NCI-H1694 treated with DMSO at 0.1 percent for 48 hours (cell line): Measurements from ENCODE around the gene RASA4B.
"Not testable (repeated sequence)": the region's sequence is repeated elsewhere in the genome, so short reads cannot be mapped to it uniquely, and the experiment has no call there.

Source experiments
- DNase-seq: peaks from one replicate; lab custom pipeline; 2025; lab: John Stamatoyannopoulos, UW

Gene RASA4B

DNA sequence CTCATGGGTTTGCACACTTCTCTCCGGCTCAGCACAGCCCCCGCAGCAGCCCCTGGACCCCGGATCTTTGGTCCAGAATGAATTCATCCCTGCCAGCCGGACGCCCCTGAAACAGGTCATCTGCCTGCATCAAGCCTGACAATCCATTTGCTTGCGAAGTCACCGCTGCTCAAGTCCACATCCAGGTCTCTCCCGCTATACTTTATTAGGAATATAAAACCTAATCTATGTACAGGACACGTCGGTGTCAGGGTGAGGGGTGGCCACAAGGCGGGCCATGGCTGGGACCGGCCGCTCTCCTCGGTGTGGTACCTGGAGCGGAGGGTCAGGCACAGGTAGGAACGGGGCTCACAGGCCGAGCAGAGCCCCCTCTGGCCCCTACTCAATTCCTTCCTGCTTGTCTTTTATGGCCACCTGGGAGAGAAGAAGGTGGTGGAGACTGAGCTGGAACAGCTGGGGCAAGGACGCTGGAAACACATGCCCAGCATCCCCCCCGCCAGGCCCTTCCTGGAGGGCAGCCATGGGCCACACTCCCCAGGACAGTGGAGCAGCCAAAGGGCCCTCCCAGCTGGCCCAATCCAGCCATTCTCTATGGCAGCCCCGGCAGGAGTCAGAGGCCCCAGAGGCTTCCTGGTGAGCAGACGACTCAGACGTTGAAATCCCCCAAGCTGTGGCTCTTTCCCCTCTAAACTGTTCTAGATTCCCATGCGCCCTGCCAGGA, 44.1 kb downstream of the RASA4B start:
- no peak for DNase-seq

- no peak for DNase-seq
These were observed 45.2 kb downstream of the RASA4B start for GRCh38 chr7:102472126-102473041.

DNA sequence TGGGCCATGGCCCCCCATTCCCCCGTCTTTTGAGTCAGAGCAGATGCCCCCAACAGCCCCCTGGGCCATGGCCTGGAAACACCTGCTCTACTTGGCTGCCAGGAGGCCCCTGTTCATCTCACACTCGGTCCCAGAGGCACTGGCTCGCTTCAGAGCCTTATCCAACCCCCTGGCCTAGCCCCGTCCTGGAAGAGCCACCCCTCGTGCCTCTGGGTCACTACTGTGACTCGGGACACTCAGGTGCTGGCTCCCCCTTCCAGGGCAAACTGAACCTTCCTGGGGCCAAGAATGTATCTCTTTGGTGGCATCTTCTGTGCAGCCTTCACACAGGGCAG, 45.8 kb downstream of the RASA4B start:
- DNase-seq = no peak

DNA sequence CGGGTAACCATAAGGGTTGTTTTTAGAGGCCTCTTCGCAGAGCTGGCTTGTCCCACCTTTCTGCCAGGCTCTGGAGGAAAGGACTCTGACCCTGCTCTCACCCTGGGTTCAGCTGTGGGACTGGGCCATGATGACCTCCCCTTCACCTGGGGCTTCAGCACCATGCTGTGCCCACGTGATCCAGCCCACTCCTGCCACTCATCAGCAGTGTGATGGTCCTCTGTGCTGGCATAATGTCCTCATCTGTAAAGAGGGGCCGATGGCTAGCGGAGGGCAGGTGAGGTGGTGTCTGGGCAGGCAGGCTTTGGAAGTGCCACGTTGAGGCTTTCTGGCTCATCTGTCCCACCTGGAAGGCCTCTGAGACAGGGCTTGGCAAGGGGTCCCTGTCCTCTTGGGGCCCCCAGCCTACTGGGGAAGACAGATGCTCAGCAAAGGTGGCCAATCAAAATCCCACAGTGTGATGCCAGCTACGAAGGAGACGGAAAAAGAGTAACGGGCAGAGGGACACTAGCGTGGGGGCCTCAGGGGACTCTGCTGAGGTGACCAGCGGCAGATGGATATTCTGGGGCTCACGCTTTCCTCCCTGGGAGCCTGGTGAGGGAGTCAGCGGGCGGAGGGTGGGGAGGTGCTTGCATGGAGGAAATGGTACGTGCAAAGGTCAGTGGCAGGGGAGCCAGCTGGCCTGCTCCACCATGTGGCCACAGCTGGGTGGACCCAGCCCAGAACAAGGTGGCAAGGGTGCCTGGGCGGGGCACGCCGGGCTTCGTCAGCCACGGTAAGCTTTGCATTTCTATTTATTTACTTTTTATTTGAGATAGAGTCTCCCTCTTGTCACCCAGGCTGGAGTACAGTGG, 47.4 kb downstream of the RASA4B start:
- DNase-seq = no peak

- no peak for DNase-seq
These were observed 48.1 kb downstream of the RASA4B start for GRCh38 chr7:102469351-102469971.

DNA sequence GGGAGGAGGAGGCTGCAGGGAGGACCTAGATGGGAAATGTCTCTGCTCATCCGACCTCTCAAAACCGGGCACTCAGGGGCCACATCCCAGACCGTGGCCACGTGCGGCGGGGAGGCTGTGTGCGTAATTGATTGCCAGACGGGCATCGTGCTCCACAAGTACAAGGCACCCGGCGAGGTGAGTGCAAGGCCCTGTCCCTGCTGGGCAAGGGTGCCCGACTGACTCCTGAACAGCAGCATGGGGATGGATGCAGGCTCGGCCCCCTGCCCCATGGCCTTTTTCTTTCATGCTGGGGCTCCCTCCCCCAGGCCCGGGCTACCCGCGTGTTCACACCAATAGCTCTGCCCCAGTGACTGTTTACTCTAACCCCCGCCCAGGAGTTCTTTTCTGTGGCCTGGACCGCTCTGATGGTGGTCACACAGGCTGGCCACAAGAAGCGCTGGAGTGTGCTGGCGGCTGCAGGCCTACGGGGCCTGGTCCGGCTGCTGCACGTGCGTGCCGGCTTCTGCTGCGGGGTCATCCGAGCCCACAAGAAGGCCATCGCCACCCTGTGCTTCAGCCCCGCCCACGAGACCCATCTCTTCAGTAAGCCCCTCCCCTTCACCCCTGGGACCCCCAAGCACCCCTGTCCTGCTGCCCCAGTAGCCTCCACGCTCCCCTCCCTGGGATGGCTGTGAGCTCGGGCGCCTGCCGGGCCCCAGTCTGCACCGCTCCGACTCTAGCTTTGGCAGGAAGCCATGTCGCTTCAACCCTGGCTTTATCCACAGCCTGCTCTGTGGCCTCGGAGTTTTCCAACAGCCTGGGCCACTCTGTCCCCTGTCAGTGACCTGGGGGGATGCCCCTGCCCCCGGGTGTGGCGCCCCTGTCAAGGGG, 48.9 kb downstream of the RASA4B start:
- DNase-seq = no peak

DNA sequence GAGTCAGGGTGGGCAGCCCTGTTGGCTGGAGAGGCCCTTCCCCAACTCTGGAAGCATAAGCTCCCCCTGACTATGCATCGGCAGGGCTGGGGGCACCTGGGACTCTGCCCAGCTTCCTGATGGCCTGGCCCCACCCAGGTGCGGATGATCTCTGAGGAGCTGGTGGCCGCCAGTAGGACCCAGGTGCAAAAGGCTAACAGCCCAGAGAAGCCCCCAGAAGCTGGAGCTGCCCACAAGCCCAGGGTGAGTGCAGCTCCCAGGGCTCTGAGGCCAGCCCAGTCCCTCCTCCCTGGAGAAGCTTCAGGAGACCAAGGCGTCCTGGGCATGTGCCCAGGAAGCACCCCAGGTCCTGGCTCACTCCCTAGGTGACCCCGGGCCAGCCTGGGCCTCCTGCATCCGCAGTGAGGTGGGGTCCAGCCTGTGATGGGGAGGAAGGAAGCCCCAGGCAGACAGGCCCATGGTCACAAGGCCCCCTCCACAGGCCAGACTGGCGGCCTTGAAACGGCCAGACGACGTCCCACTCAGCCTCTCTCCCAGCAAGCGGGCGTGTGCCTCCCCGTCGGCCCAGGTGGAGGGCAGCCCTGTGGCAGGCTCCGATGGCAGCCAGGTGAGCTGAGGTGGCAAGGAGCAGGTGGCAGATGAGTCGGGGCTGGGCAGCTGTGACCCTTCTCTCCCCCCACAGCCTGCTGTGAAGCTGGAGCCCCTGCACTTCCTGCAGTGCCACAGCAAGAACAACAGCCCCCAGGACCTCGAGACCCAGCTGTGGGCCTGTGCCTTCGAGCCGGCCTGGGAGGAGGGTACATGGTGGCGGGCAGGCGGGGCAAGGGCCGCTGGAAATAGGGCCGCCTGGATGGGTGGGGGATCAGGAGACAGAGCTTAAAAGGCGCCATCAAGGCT, 49.7 kb downstream of the RASA4B start:
- DNase-seq = no peak

DNA sequence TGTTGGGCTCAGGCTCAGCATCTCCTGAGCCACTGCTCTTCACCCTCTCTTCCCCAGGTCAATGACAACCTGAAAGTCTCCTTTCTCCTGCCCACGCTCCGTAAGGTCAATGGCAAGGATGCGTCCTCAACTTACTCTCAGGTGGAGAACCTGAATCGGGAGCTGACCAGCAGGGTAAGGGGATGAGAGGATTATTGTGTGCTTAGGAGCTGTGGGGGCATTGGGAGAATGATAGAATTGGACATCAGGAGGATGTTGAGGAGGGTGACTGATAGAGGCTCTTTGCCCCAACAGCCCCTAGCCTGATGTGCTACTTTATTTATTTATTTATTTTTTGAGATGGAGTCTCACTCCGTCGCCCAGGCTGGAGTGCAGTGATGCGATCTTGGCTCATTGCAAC, 51.5 kb downstream of the RASA4B start:
- no peak for DNase-seq

- DNase-seq = peak; percentile 87
These were observed 52.8 kb downstream of the RASA4B start, which contains the start of the genes ALKBH4 and LRWD1 for GRCh38 chr7:102464577-102465280. Gene ALKBH4 (minus strand): TSS chr7:102464863. CDS start chr7:102464836, 27 bp downstream. Gene LRWD1 (plus strand): TSS chr7:102464984. CDS start chr7:102465081, 97 bp downstream.

GRCh38 chr7:102463841-102464576, 53.6 kb downstream of the RASA4B start:
- DNase-seq = no peak

DNA sequence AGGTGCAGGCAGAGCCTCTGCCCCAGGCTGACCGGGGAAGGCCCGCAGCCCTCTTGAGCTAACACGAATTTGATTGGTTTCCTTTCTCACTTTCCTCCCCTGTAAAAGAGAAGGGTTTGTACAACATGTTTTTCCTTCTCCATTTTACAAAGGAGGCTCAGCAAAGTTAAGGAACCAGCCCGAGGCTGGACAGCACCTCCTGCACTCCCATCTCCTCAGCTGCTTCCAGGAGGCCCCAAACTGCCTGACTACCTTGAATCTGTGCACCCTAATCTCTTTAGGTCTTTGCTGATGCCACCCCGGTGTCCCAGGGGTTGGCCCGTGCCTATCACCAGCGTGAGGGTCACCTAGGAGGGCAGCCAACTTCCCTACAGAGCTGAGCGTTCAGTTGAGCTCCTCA, 57.1 kb downstream of the RASA4B start:
- no peak for DNase-seq

GRCh38 chr7:102459221-102459844, 58.2 kb downstream of the RASA4B start:
- no peak for DNase-seq

DNA sequence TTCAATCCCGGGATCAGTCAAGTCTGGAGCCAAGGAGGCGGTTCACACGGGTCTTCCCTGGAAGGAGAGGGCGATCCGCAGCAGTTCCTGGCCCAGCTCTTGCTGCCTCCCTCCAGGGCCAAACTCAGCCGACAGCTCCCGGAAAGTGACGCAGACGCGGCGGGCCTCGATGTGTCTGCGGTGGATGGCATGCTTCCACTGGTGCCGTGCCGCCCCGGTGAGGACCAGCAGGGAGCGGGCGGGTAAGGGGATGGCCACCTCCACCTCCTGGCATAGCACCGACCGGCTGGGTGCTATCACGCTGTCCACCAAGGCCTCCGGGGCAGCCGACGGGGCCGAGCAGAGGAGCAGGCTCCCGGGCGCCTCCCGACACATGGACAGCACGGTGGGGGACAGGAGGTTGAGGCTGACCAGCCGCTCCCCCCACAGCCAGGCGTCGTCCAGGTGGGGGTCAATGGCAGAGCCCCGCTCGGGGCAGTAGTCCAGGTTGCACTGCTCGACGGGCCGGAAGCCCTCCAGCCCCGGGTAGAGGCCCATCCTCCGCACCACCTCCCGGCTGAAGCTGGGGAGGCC, 60.1 kb downstream of the RASA4B start:
- DNase-seq = no peak

DNA sequence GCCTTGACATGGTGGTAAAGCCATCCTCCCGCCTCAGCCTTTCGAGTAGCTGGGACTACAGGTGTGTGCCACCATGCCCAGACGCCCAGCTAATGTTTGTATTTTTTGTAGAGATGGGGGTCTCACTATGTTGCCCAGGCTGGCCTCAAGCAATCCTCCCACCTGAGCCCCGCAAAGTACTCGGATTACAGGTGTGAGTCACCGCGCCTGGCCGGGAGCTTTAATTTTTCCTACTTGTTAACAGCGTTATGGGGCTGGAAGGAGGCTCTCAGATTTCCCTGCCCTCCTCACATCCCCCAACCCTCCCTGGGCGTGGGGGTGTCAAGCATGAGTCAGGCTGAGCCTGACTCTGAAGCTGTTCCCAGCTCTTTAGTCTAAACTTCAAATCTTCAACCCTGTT, 61.2 kb downstream of the RASA4B start:
- DNase-seq = no peak

DNA sequence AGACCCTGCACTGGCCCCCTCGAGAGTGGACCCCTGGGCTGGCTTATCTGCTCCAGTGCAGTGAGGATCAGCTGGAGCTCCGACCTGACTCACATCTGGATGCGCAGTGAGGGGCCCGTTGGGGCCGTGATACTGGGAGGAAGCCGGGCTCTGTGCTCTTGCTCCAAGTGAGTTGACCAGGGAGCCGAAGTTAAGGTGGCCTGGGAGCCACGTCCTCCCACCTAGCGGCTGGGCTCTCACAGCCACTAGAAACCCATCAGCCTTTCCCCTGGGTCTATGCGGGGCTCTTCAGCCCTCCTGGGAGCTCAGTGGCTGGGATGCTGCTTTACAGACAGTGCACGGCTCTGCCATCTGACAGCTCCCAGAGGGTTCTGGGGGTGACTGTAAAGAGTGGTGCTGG, 62.0 kb downstream of the RASA4B start:
- DNase-seq = no peak

DNA sequence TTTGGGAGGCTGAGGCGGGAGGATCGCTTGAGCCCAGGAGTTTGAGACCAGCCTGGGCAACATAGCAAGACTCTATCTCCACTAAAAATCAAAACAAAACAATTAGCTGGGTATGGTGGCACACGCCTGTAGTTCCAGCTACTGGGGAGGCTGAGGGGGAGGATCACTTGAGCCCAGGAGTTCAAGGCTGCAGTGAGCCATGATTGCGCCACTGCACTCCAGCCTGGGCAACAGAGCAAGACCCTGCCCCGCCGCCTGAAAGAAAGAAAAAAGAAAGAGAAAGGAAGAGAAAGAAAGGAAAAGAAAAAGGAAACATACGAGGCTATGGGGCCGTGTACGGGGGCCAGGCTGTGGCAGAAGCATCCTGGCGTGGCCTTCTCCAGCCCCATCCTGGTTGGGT, 62.6 kb downstream of the RASA4B start:
- DNase-seq = not testable (repeated sequence)

DNA sequence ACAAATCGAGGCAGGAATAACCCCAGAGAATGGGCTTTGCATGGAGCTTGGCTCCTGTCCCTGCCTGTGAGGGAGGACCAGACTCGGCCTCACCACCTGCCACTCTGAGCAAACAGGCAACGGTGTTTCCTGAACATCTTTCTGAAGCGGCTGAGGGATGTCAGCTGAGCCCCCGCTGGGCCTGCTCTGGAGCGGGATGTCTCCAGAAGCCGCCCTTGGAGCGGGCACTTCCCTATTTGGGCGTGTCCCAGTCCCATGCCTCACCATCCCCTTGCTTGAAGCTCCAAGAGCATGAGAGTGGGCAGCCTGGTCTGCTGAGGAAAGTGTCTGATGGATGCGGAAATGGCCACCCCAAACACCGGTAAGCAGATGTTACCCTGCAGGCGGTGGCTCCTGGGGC, 63.1 kb downstream of the RASA4B start:
- DNase-seq = peak; percentile 40

- DNase-seq = no peak
These were observed 64.3 kb downstream of the RASA4B start for GRCh38 chr7:102453319-102453718.
